NB4 (cell line): ENCODE results near the gene EIF2S2.
A peak's percentile ranks its signal among the peaks of the same experiment; 100 is the strongest.

Experiments used
- DNase-seq: peaks from one replicate; pipeline ENCODE4 v3.0.0; 2010; ENCODE audit warnings: low read depth
- H3K4me3 ChIP-seq: one replicate; pipeline ENCODE4 v1.5.1; 2011; ENCODE audit warnings: mild to moderate bottlenecking, low read depth, low read length, moderate library complexity
- CTCF ChIP-seq: IDR thresholded peaks from one replicate; pipeline ENCODE4 v1.5.1; 2012; ENCODE audit warnings: low read depth, low read length
- MAX ChIP-seq: IDR thresholded peaks from 2 replicates; pipeline ENCODE4 v1.6.1; 2011; ENCODE audit warnings: low read depth, low read length
- MYC ChIP-seq: IDR thresholded peaks from 2 replicates; pipeline ENCODE4 v1.6.1; 2011; ENCODE audit warnings: low read depth, low read length
- POLR2A ChIP-seq: IDR thresholded peaks from 2 replicates; pipeline ENCODE4 v1.6.1; 2011; ENCODE audit warnings: mild to moderate bottlenecking; ENCODE audit not compliant: insufficient read length; ENCODE audit errors: extremely low read depth

Gene EIF2S2

GRCh38 chr20:34058831-34059230 lies 53.2 kb downstream of the EIF2S2 start:
- H3K4me3 ChIP-seq: no peak overlapping the region
- no peak for TF ChIP-seq MYC
- peak; percentile 55 for TF ChIP-seq MAX
- TF ChIP-seq POLR2A: no peak
- TF ChIP-seq CTCF: no peak
- peak; percentile 22 for DNase-seq

- no peak overlapping the region for H3K4me3 ChIP-seq
- DNase-seq: no peak
- TF ChIP-seq POLR2A (no peak), MYC (no peak), CTCF (no peak), MAX (no peak)
Measured at GRCh38 chr20:34055290-34055689, 56.8 kb downstream of the EIF2S2 start.

- DNase-seq: no peak
- H3K4me3 ChIP-seq: no peak overlapping the region
- TF ChIP-seq MYC (no peak), POLR2A (no peak), CTCF (no peak), MAX (no peak)
Measured at GRCh38 chr20:34052414-34052813, 59.6 kb downstream of the EIF2S2 start.

GRCh38 chr20:34049897-34050695 lies 61.9 kb downstream of the EIF2S2 start:
- no peak overlapping the region for H3K4me3 ChIP-seq
- TF ChIP-seq CTCF: no peak
- no peak for TF ChIP-seq MYC
- TF ChIP-seq MAX: no peak
- TF ChIP-seq POLR2A: no peak
- DNase-seq: no peak

GRCh38 chr20:34049389-34049788 lies 62.7 kb downstream of the EIF2S2 start:
- TF ChIP-seq CTCF: no peak
- TF ChIP-seq POLR2A: no peak
- TF ChIP-seq MAX: no peak
- no peak for TF ChIP-seq MYC
- no peak overlapping the region for H3K4me3 ChIP-seq
- no peak for DNase-seq

- TF ChIP-seq POLR2A: no peak
- TF ChIP-seq CTCF: no peak
- TF ChIP-seq MAX: no peak
- no peak for TF ChIP-seq MYC
- DNase-seq: no peak
- H3K4me3 ChIP-seq: no peak overlapping the region
Measured at GRCh38 chr20:34047917-34048316, 64.1 kb downstream of the EIF2S2 start.
